Thyroid gland (tissue), 4 donors: ENCODE measurements around the gene ABCC11. TPM values are rescaled to one million over a fixed set of nuclear protein-coding genes. Genes with fewer than 3 reads are reported as not detected.

Experiments
- DNase-seq, 2 donors: peaks; one replicate each; pipeline ENCODE4 v3.0.0-alpha.2; 2019
- H3K27ac ChIP-seq, 3 donors: fragments of 200-600 bp; sonication (generic); 1 replicate in 2 of 3; 2 replicates in 1 of 3; pipeline ENCODE4 v1.5.1; 2016 to 2019; ENCODE audit warnings: mild to moderate bottlenecking in 1 of 3, moderate library complexity in 1 of 3
- H3K27me3 ChIP-seq: fragments of 200-600 bp; sonication (generic); one replicate; pipeline ENCODE4 v1.5.1; 2019
- H3K36me3 ChIP-seq, 2 donors: fragments of 200-600 bp; sonication (generic); one replicate each; pipeline ENCODE4 v1.5.1; 2016 to 2019
- H3K4me1 ChIP-seq, 2 donors: fragments of 200-600 bp; sonication (generic); one replicate each; pipeline ENCODE4 v1.5.1; 2017 to 2019
- H3K4me3 ChIP-seq, 3 donors: fragments of 200-600 bp; sonication (generic); replicated peaks in 1 of 3; 1 replicate in 2 of 3; 2 replicates in 1 of 3; pipeline ENCODE4 v1.5.1; 2016; ENCODE audit warnings: mild to moderate bottlenecking in 1 of 3
- H3K9me3 ChIP-seq: fragments of 200-600 bp; sonication (generic); one replicate; pipeline ENCODE4 v1.5.1; 2017
- CTCF ChIP-seq, 6 experiments: fragments of 200-600 bp in 3 of 6; fragments of 450-650 bp in 3 of 6; sonication (generic) in 3 of 6; IDR thresholded peaks; one replicate each; pipeline ENCODE4 v1.5.1; 2016 to 2019; ENCODE audit warnings: antibody characterized with exemption in 6 of 6, mild to moderate bottlenecking in 2 of 6, inconsistent platforms in 1 of 6, moderate library complexity in 1 of 6
- POLR2A ChIP-seq, 2 donors: fragments of 450-650 bp; IDR thresholded peaks; one replicate each; pipeline ENCODE4 v1.6.1; 2017; ENCODE audit warnings: antibody characterized with exemption in 2 of 2, mild to moderate bottlenecking in 2 of 2, moderate library complexity in 1 of 2
- WGBS, 2 donors: methylation state at CpG; one replicate each; pipeline ENCODE4 v1.1.5; 2017; 5-methylcytosine and 5-hydroxymethylcytosine counted together
- intact Hi-C: fragments of 100-400 bp; cut with DNase I; formaldehyde crosslinking; loops from one replicate; pipeline ENCODE4 v1.15.1; 2023
- total RNA-seq, 4 donors: library from RNA; depleted of rRNA; stranded (reverse); fragments of >200 nt; gene quantifications; one replicate each; pipeline ENCODE4 v1.2.3, GENCODE V29; 2016

The ABCC11 gene
- total RNA-seq, 4 donors from 2014 or later = 0.27 TPM; not detected in 3

GRCh38 chr16:48136547-48137360 is 110.6 kb downstream of the ABCC11 start:
- TF ChIP-seq CTCF (IDR thresholded peaks at IDR 0.05) (peak in 2 of 6 experiments; percentile 14 to 28), POLR2A (IDR thresholded peaks at IDR 0.05) (no peak)
- DNase-seq = peak; percentile 40 to 50
- intact Hi-C loops = no loop called here
- Histone ChIP-seq H3K27ac (peak overlapping the region; percentile 17 to 53 (median 36)), H3K9me3 (no peaks in the 10 kb centered on the region), H3K4me3 (no peak overlapping the region), H3K27me3 (no peaks in the 10 kb centered on the region), H3K4me1 (peaks cover 27 to 43% of the 10 kb centered on the region in 2 donors), H3K36me3 (no peaks in the 10 kb centered on the region)
- 35 to 52% methylated on average over 9 of the region's 9 CpGs for WGBS, 2 donors

GRCh38 chr16:48133455-48134211 is 113.7 kb downstream of the ABCC11 start:
- no peaks in the 10 kb centered on the region for H3K36me3 ChIP-seq
- H3K27ac ChIP-seq = peak overlapping the region in 2 of 3 donors; percentile 44 to 65
- intact Hi-C loops = no loop called here
- no peak overlapping the region for H3K4me3 ChIP-seq
- whole genome bisulfite sequencing, 2 donors = 69 to 76% methylated on average over 18 of the region's 18 CpGs
- H3K9me3 ChIP-seq = no peaks in the 10 kb centered on the region
- DNase-seq = peak; percentile 88 to 92
- no peaks in the 10 kb centered on the region for H3K27me3 ChIP-seq
- no peak for TF ChIP-seq CTCF (IDR thresholded peaks at IDR 0.05)
- TF ChIP-seq POLR2A (IDR thresholded peaks at IDR 0.05) = no peak
- peaks cover 30 to 48% of the 10 kb centered on the region in 2 donors for H3K4me1 ChIP-seq

GRCh38 chr16:48132696-48133095 is 114.6 kb downstream of the ABCC11 start:
- 84 to 87% methylated on average over 3 of the region's 3 CpGs for WGBS, 2 donors
- no peaks in the 10 kb centered on the region for H3K36me3 ChIP-seq
- TF ChIP-seq CTCF (IDR thresholded peaks at IDR 0.05) (no peak), POLR2A (IDR thresholded peaks at IDR 0.05) (no peak)

GRCh38 chr16:48131201-48131935 is 116.0 kb downstream of the ABCC11 start:
- no peaks in the 10 kb centered on the region for H3K36me3 ChIP-seq
- H3K4me1 ChIP-seq = peaks cover 30 to 46% of the 10 kb centered on the region in 2 donors
- no peaks in the 10 kb centered on the region for H3K9me3 ChIP-seq
- no peak overlapping the region for H3K4me3 ChIP-seq
- peak overlapping the region in 1 of 3 donors; percentile 65 for H3K27ac ChIP-seq
- intact Hi-C loops = no loop called here
- TF ChIP-seq POLR2A (IDR thresholded peaks at IDR 0.05) (no peak), CTCF (IDR thresholded peaks at IDR 0.05) (no peak)
- H3K27me3 ChIP-seq = no peaks in the 10 kb centered on the region
- no peak for DNase-seq
- 84 to 88% methylated on average over 5 to 6 of the region's 6 CpGs for WGBS, 2 donors

More at GRCh38 chr16:48132696-48133095, 114.6 kb downstream of the ABCC11 start:
- H3K27me3 ChIP-seq = no peaks in the 10 kb centered on the region
- intact Hi-C loops = no loop called here
- DNase-seq = no peak
- H3K9me3 ChIP-seq = no peaks in the 10 kb centered on the region
- H3K4me3 ChIP-seq = no peak overlapping the region
- H3K4me1 ChIP-seq = peaks cover 30 to 46% of the 10 kb centered on the region in 2 donors
- H3K27ac ChIP-seq = peak overlapping the region; percentile 44 to 65 (median 44)
